Measurements from ENCODE around the gene SLC44A3. TPM values are rescaled to one million over a fixed set of nuclear protein-coding genes. Genes with fewer than 3 reads are reported as not detected.

SLC44A3 gene
- polyA plus RNA-seq, 3 donors: not detected

DNA sequence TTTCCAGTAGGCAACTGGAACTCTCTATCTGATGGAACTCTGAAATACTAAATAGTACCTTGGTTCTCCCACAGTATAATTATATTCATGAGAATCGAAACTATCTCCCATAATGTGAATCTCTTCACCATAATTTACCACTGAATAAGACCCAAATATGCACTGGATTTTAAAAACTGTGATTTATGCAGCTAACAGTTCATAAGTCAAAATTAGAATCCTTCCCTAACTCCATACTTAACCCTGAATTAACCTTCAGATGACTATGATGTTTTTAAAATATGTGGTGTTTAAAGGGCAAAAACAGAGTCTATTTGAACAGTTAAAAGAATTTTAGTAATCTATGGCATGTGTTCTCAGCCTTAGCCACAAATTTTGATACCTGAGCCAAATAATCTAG is 22.9 kb upstream of the SLC44A3 start:
- Histone ChIP-seq H3K36me3 (replicated peaks in 1 of 2; ENCODE audit: control insufficient read depth in 1 of 2, insufficient read depth in 2 of 2, low read length in 2 of 2) (no peaks in the 10 kb centered on the region), H3K79me2 (ENCODE audit: insufficient read depth, low read length) (no peaks in the 10 kb centered on the region), H3K27ac (ENCODE audit: low read depth in 1 of 2, low read length in 2 of 2) (no peak overlapping the region), H4K20me1 (ENCODE audit: insufficient read depth, low read length) (no peaks in the 10 kb centered on the region), H3K4me1 (ENCODE audit: control insufficient read depth in 1 of 2, insufficient read depth in 2 of 2, low read length in 2 of 2) (peaks cover 60 to 62% of the 10 kb centered on the region in 2 donors), H3K4me2 (replicated peaks; ENCODE audit: extremely low read depth, low read length, poor library complexity, severe bottlenecking) (no peak overlapping the region), H3K27me3 (ENCODE audit: control insufficient read depth in 2 of 2, insufficient read depth in 2 of 2, low read length in 2 of 2) (no peaks in the 10 kb centered on the region), H3K9ac (ENCODE audit: insufficient read depth, low read length, poor library complexity, severe bottlenecking) (no peak overlapping the region), H3K9me3 (replicated peaks in 1 of 2; ENCODE audit: control insufficient read depth in 1 of 2, insufficient read depth in 1 of 2, low read length in 2 of 2) (no peaks in the 10 kb centered on the region), H2AFZ (ENCODE audit: insufficient read depth, low read depth, low read length, poor library complexity, severe bottlenecking) (no peak overlapping the region), H3K4me3 (replicated peaks in 1 of 3; ENCODE audit: low read depth in 2 of 3, low read length in 3 of 3) (no peak overlapping the region)
- Mint-ChIP-seq H3K9me3 (peaks cover 0 to 5% (median 0%) of the 10 kb centered on the region in 7 donors), H3K4me1 (peaks cover 56% of the 10 kb centered on the region), H3K36me3 (peaks cover 0 to 2% of the 10 kb centered on the region in 2 donors), H3K27me3 (ENCODE audit: low read depth in 3 of 3) (peaks cover 0 to 2% (median 1%) of the 10 kb centered on the region in 3 donors), H3K27ac (no peak overlapping the region), H3K4me3 (no peak overlapping the region)
- DNase-seq: no peak
- intact Hi-C loops (cut with micrococcal nuclease): no loop called here
- TF ChIP-seq, protein P1, sequence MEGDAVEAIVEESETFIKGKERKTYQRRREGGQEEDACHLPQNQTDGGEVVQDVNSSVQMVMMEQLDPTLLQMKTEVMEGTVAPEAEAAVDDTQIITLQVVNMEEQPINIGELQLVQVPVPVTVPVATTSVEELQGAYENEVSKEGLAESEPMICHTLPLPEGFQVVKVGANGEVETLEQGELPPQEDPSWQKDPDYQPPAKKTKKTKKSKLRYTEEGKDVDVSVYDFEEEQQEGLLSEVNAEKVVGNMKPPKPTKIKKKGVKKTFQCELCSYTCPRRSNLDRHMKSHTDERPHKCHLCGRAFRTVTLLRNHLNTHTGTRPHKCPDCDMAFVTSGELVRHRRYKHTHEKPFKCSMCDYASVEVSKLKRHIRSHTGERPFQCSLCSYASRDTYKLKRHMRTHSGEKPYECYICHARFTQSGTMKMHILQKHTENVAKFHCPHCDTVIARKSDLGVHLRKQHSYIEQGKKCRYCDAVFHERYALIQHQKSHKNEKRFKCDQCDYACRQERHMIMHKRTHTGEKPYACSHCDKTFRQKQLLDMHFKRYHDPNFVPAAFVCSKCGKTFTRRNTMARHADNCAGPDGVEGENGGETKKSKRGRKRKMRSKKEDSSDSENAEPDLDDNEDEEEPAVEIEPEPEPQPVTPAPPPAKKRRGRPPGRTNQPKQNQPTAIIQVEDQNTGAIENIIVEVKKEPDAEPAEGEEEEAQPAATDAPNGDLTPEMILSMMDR (IDR thresholded peaks at IDR 0.05): no peak
- WGBS (ENCODE audit: insufficient coverage): no CpG with 5 or more reads among the region's 1 CpG

DNA sequence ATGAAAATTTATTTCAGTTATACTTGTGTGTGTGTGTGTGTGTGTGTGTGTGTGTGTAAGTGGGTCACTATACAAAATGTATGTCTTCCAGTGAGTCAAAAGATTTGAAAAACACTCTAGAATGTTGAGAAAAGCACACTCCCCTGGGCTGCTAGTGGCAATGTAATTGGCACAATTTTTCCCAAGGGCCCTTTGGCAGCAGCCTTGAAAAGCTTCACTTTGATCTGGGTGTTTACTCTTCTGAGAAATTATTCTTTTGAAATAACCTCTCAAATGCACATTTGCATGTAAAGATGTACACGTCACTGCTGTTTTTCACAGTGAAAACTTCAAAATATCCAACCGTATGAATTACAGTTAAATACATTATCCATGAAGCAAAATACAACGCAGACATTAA is 22.1 kb upstream of the SLC44A3 start:
- H3K27ac Mint-ChIP-seq: peak overlapping the region in 5 of 7 donors; percentile 41 to 88 (median 63)
- no peak for DNase-seq
- no peak overlapping the region for H3K4me3 Mint-ChIP-seq
- WGBS (ENCODE audit: insufficient coverage): no CpG with 5 or more reads among the region's 3 CpGs
- Histone ChIP-seq H3K27ac (ENCODE audit: low read depth in 1 of 2, low read length in 2 of 2) (peak overlapping the region in 1 of 2 donors; percentile 69), H3K4me1 (ENCODE audit: control insufficient read depth in 1 of 2, insufficient read depth in 2 of 2, low read length in 2 of 2) (peaks cover 55 to 56% of the 10 kb centered on the region in 2 donors), H3K9ac (ENCODE audit: insufficient read depth, low read length, poor library complexity, severe bottlenecking) (no peak overlapping the region), H3K79me2 (ENCODE audit: insufficient read depth, low read length) (no peaks in the 10 kb centered on the region), H3K4me2 (replicated peaks; ENCODE audit: extremely low read depth, low read length, poor library complexity, severe bottlenecking) (peak overlapping the region; percentile 32), H3K27me3 (ENCODE audit: control insufficient read depth in 2 of 2, insufficient read depth in 2 of 2, low read length in 2 of 2) (no peaks in the 10 kb centered on the region), H3K9me3 (replicated peaks in 1 of 2; ENCODE audit: control insufficient read depth in 1 of 2, insufficient read depth in 1 of 2, low read length in 2 of 2) (no peaks in the 10 kb centered on the region), H3K36me3 (replicated peaks in 1 of 2; ENCODE audit: control insufficient read depth in 1 of 2, insufficient read depth in 2 of 2, low read length in 2 of 2) (no peaks in the 10 kb centered on the region), H3K4me3 (replicated peaks in 1 of 3; ENCODE audit: low read depth in 2 of 3, low read length in 3 of 3) (no peak overlapping the region), H2AFZ (ENCODE audit: insufficient read depth, low read depth, low read length, poor library complexity, severe bottlenecking) (no peak overlapping the region), H4K20me1 (ENCODE audit: insufficient read depth, low read length) (no peaks in the 10 kb centered on the region)
- H3K27me3 Mint-ChIP-seq (ENCODE audit: low read depth in 3 of 3): peaks cover 0 to 2% (median 1%) of the 10 kb centered on the region in 3 donors
- H3K36me3 Mint-ChIP-seq: peaks cover 0 to 2% of the 10 kb centered on the region in 2 donors
- intact Hi-C loops (cut with micrococcal nuclease): no loop called here
- H3K9me3 Mint-ChIP-seq: peaks cover 0 to 5% (median 0%) of the 10 kb centered on the region in 7 donors
- TF ChIP-seq, protein P1 (IDR thresholded peaks at IDR 0.05): no peak
- peaks cover 51% of the 10 kb centered on the region for H3K4me1 Mint-ChIP-seq
